HG03025 (cell line): ENCODE measurements around the gene ADCY9.

Experiments used
- ATAC-seq: cut with Tn5 transposase; IDR thresholded peaks from one replicate; pipeline ENCODE4 v1.9.1; 2021; ENCODE audit warnings: mild to moderate bottlenecking, moderate library complexity; ENCODE audit not compliant: unreplicated experiment, low FRiP score

ADCY9 gene

DNA sequence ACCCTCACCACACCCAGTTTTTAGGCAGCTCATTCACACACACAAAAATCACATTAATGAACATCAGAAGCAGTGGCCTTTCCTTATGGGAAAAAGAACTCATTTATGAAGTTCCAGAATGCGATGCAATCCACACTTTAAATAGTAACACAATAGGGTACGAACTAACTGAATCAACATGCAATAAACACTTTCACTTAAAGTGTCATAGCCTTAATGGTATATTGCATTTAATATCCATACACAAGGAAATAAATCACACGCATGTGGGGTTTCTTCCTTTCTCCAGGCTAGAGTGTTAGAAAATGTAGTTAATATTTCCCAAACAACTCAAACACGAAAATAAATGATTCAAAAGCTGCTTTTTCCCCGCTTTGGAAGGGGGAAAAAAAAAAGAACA, 19.7 kb downstream of the ADCY9 start:
- ATAC-seq = no peak

DNA sequence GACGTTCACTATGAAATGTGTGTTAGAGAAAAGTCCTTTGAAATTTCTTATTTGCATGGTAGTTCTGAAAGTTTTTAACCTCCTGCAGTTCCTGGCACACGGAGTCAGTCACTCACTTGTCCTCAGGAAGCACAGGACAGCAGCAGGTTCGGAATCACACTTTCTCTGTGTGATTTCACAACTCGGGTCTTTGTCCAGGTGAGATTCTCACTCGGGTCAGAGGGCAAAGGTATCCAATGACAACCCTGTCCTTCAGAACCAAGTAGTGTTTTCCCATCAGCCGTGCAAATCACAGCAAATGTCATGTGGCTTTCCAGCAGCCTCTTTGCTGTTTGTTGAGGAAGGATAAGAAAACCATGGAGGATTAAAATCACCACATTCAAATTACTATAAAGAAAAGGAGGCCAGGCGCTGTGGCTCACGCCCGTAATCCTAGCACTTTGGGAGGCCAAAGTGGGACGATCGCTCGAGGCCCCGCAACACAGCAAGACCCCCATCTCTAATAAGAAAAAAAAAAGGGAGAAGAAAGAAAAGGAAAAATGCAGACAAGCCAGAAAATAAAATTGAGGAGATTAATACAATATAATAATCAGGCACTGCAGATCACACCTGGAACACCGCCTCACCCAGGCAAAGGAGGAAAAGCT, 22.0 kb downstream of the ADCY9 start:
- no peak for ATAC-seq

DNA sequence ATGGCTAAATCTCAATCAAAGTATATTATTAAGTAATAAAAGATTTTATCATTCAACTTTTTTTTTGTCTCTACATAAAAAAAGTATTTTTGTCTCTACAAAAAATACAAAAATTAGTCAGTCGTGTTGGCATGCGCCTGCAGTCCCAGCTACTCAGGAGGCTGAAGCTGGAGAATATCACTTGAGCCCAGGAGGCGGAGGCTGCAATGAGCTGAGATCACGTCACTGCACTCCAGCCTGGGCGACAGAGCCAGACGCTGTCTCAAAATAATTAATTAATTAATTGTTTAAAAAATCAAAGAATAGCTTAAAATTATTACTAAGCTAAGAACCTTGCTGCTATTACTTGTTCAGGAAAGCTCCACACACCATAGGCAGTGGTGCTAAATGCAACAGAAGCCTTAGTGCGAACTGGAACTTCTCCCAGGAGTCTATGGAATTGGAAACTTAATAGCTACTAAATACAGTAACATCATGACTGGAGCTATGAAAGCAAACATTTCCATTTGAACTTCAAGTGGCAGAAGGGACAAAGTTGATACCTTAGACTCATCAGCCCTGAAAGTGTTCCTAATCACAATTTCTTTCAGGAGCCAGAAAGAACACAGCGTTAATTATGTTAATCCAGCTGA, 22.6 kb downstream of the ADCY9 start:
- no peak for ATAC-seq

DNA sequence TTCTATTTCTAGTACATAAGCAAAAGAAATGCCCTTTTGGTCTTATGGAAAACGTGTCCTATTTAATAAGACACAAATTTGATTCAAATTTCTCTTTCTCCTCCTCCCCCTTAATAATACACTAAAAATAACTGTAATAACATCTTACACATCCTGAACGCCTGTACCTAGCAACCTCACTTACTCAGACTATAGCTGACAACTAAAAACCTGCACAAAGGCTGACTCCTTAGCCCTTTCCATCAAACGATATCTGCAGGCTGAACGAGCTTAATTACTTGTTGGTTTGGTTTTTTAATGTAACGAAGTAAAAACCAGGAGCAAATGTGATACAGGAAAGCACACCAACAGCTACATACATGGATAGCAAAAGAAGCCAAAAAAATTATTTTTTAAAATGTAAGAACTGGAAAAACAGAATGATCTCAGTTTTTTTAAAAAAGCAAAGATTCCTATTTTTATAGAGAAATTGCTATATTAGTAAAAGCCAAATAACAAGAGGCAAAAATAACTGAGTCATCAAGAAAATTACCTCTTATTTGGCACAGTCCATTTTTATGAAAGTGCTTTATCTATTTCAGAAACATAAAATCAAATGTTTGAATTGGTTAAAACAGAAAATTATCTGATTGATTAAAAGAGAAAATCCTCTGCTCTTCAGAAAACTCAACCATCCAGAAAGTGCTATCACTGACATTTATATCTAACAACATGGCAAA, 23.5 kb downstream of the ADCY9 start:
- ATAC-seq = no peak

DNA sequence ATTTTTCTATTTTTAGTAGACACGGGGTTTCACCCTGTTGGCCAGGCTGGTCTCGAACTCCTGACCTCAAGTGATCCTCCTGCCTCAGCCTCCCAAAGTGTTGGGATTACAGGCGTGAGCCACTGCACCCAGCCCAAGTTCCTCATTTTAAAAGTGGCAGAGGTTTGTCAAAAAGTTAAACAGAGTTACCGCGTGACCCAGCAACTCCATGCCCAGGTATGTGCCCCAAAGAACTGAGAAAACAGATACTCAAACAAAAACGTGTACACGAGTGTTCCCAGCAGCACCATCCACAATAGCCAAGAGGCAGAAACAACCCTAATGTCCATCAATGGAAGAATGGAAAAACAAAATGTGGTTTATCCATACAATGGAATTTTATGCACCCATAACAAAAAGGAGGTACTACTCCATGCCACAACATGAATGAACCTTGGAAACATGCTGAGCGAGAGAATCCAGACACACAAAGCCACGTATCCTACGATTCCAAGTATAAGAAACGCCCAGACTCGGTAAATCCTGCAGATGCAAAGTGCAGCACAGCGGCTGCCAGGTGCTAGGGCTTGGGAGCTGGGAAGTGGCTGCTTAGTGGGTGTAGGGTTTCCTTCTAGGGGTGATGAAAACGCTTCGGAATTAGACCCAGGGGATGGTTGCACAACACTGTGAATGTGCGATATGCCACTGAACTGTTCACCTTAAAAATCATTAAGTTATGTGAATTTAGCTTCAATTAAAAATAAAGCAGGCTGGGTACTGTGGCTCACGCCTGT, 24.8 kb downstream of the ADCY9 start:
- ATAC-seq = no peak

DNA sequence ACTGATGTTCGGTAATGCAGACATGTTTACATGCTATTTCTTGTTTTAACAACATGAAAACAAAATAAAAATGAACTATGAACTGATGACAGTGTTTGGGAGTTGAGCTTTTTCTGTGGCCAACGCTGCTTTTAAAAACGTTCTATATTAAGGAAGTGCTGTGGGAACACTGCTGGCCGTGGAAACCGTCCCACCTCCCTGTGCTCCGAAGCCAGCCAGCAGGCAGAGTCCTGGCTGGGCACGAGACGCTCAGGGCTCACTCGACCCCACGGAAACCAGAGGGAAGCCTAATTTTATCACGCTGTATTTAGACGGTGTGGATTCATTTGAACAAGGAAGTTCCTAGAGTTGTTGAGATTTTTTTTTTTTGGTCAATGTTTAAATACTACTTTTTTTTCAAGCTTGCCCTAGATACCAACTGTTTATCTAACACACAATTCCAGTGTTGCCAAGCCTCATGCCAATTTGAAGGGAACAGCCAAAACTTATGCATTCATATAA, 25.8 kb downstream of the ADCY9 start:
- ATAC-seq = no peak

DNA sequence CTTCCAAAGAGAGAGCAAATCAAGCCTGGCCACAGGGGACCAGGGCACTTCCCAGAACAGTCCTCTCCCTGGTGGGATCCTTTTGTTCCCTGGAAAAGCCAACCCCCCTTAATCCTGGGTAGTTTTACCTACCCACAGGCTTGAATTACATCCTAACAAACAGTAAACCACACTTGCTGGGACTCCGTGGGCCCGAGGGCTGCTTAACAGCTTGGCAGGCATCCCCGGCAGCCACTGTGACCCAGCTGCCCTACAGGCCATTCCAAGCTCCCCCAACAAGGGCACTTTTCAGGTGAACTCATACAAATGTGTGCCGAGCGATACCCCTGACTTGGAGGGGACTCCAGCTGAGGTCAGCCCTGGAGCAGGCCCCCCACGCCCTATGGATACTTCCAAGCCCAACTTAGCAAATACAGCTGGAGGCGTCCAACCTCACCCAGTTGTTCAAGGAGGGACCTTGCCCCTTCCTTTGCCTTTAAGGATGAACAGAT, 26.4 kb downstream of the ADCY9 start:
- no peak for ATAC-seq

DNA sequence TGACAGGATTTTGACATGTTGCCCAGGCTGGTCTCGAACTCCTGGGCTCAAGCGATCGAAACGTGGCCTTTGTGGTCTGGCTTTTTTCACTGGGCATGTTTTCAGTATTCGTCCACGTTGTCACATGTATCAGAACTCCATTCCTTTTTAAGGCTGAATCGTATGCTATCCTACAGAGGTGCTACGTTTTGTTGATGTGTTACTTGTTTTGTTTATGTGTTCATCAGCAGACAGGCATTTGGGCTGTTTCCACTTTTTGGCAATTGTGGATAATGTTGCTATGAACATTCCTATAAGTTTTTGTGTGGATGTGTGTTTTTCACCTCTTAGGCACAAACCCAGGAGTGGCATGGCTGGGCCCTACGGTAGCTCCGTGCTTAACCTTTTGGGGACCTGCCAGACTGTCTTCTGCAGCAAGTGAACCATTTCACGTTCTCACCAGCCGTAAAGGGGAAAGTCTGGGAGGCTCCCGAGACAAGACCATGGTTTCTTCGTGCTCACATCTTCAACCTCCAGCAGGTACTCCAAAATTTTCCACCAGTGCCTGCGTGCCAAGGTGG, 26.9 kb downstream of the ADCY9 start:
- ATAC-seq = no peak

DNA sequence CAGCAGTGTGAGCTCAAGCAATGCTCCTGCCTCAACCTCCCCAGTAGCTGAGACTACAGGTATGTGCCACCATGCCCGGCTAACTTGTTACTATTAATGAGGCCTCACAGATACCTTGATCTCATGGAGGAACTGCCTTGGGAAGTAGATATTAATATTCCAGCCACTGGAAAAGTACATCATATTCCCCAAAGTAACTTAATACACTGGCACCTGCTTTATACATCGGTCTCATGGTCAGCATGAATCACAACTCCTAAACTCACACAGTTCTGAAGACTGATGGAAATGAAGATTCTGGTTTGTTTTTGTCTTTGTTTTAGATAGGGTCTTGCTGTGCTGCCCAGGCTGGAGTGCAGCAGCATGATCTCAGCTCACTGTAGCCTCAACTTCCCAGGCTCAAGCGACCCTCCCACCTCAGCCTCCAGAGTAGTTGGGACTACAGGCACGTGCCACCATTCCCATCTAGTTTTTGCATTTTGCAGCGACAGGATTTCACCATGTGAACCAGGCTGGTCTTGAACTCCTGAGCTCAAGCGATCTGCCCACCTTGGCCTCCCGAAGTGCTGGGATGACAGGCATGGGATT, 28.2 kb downstream of the ADCY9 start:
- no peak for ATAC-seq

DNA sequence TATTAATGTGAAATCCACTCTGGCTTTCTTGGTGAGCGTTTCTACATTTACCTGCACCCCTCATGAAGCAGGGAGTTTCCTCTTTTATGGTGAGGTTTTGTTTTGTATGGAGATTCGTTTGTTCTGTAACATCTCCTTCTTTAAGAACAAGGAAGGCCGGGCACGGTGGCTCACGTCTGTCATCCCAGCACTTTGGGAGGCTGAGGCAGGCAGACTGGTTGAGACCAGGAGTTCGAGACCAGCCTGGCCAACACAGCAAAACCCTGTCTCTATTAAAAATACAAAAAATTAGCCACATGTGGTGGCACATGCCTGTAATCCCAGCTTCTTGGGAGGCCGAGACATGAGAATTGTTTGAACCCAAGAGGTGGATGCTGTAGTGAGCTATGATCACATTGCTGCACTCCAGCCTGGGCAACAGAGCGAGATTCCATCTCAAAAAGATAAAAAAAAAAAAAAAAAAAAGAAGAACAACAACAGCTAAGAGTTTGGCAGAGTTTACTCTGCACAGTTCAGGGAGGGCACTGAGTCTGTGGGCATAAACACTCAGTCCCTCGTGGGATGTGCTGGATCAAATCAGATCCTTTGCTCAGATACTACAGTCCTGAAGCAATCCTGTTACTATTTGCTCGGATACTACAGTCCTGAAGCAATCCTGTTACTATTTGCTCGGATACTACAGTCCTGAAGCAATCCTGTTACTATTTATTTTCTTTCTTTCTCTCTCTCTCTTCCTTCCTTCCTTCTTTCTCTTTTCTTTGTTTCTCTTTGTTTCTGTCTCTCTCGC, 28.9 kb downstream of the ADCY9 start:
- no peak for ATAC-seq

DNA sequence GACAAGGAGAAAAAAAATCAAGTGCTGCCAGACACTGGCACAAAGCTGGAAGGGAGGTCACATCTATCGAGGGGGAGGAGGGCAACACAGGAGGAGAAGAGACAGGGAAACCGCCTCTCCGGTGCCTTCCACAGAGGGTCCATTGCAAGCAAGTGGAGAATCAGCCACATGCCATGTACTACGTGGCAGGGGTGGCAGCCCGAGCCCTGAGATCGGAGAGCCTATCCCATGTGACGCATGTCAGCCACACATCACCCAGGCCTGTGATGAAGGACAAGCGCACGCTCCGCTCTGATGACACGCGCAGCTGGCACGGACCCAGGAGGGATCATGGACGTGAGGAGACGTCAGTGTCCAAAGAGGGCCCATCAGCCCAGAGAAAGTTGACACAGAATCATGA, 30.1 kb downstream of the ADCY9 start:
- ATAC-seq = no peak

DNA sequence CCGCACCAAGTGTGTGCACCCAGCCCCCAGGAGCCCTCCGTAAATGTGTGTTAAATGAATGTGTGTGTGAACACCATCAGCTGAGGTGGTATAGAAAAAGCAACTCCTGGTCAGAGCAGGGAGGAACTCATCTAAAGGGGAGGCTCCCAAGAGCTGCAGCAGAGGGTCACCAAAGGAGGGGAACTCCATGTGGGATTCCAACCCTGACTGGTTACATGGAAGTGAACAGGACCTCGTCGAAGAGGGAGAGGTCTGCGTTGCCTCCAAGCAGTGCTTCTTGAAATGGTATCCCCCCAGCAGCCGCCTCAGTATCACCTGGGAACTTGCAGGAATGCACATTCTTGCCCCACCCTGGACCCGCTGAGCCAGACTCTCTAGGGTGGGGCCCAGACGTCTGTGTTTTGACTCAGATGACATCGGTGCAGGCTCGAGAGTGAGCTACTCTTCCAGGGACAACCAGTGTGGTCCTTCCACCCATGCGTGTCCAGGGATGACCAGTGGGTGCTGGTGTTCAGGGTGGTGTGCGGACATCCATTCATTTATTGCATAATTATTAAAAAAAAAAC, 30.8 kb downstream of the ADCY9 start:
- ATAC-seq = no peak

DNA sequence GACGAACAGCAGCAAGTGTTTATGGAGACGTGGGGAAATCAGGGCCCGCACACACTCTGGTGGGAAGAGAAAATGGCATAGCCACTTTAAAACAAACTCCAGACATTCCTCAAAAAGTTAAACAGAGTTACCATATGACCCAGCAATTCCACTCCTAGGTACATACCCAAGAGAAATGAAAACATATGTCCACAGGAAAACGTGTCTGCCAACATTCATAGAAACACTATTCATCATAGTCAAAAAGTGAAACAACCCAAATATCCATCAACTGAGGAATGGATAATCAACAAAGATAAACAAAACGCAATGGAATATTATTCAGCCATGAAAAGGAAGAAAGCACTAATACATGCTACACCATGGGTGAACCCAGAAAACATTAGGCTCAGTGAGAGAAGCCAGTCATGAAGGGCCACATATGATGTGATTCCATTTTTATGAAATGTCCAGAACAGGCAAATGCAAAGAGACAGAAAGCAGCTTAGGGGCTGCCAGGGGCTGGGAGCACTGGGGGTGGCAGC, 32.8 kb downstream of the ADCY9 start:
- no peak for ATAC-seq

DNA sequence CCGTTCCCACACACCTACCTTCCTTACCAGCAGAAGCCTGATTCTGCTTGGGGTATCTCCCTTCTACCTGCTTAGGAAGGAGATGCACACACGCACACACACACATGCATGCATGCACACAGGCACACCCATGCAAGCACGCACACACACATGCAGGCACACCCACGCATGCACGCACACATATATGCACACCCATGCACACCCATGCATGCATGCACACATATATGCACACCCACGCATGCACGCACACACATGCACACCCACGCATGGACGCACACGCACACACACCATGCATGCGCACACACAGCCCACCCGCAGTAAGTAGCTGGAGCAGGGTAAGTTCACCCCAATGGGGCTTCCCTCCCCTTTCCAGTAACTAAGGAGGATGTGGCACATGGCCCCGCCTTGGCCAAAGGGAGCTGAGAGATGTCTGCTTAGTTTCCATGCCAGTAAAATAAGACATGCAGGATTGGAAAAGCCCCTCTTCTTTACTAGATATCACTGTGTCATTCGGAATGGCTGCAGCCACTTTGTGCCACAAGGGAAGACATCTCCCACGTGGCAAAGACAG, 33.7 kb downstream of the ADCY9 start:
- no peak for ATAC-seq

DNA sequence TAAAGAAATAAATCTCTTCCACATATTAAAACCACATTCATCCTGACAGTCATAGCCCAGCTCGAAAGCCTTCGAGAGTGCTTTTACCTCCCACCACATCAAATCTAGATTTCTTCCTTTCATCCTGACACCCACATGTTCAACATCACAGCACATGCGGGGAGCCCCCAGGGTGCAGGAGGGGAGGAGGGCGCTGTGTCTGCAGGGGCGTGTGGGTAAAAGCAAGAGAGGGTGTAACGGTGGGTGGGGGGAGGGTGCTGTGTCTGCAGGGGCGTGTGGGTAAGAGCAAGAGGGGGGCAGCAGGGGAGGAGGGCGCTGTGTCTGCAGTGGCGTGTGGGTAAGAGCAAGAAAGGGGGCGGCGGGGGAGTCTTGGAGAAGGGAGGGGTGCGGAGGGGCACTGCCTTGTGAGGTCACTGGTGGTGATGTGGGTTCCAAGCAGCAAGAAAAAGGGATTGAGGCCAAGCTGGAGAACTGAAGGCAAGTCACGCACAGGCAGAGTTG, 34.7 kb downstream of the ADCY9 start:
- no peak for ATAC-seq

DNA sequence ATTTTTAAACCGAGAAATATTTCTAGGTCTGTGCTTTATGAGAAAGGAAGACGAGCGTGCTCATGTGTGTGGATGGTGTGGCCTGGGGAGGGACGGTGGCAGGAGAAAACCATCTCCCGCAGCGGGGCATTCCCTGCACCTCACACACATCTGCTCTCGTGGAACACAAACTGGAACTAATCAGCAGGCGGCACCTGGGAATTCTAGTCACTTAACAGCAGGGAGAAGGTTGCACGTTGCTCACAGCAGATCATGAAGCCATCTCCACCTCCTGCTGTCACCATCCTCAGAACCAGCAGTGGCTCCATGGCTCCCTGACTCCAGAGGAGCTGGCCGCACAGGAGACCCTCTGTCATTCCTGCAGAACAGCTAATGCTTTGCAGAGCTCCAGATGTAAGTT, 35.2 kb downstream of the ADCY9 start:
- ATAC-seq = no peak

DNA sequence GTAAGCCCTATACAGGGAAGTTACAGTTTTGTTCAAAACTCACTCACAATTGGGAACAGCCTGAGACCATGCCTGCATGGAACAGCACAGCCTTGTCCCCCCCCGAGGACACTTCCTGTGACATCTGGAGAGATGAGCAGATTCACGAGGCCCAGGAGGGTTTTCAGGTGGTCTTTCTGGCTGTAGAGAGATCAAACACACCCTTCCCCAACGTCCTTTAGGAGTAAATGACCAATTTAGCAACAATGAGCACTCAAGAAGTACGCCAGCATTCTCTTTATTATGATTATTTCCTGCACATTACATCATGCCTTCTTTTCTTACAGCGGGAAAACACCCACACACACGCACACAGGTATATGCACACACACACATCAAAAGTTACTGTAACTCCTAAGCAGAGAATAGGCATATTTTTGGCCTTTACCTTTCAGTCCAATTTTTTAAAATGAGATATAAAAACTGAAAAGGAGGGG, 39.0 kb downstream of the ADCY9 start:
- no peak for ATAC-seq

DNA sequence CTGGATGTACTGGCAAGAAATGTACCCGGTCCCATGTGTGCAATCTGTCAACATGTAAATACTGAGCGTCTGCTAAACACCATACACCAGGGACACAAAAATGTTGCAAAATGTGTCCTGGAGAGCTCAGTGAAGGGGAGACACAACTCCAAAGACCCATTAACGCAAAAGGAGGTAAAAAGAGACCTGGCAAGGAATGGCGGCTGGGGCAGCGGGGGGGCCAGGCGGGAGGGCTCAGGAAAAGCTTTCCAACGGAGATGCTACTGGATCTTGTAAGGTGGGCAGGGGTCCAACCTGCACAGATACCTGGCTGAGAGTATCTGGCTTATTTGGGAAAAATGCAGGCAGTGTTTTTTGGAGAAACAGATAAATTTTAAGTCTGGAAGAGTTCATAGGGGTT, 40.7 kb downstream of the ADCY9 start:
- ATAC-seq = no peak
